NCI-H82 treated with DMSO at 0.1 percent for 48 hours (cell line): ENCODE measurements around the gene THOC1.

Experiments used
- DNase-seq: peaks from one replicate; lab custom pipeline; 2025; ENCODE audit not compliant: unreplicated experiment; lab: John Stamatoyannopoulos, UW

The THOC1 gene

GRCh38 chr18:275486-275885 lies 7.6 kb upstream of the THOC1 start:
- no peak for DNase-seq

- DNase-seq: no peak
These were observed 6.5 kb upstream of the THOC1 start for GRCh38 chr18:274313-274712.

GRCh38 chr18:273525-273924 lies 5.7 kb upstream of the THOC1 start:
- DNase-seq: no peak

GRCh38 chr18:272650-273049 lies 4.8 kb upstream of the THOC1 start:
- no peak for DNase-seq

GRCh38 chr18:269480-270095 lies 1.7 kb upstream of the THOC1 start:
- DNase-seq: no peak

- DNase-seq: no peak
These were observed 513 bp downstream of the THOC1 start for GRCh38 chr18:267380-267687.

- DNase-seq: no peak
These were observed 6.3 kb downstream of the THOC1 start for GRCh38 chr18:261398-262073.

GRCh38 chr18:260547-260946 lies 7.3 kb downstream of the THOC1 start:
- no peak for DNase-seq

- DNase-seq: no peak
These were observed 12.7 kb downstream of the THOC1 start for GRCh38 chr18:255171-255570.

- DNase-seq: no peak
These were observed 14.7 kb downstream of the THOC1 start for GRCh38 chr18:253121-253520.

- no peak for DNase-seq
These were observed 16.3 kb downstream of the THOC1 start for GRCh38 chr18:251572-251971.

- DNase-seq: peak; percentile 76
These were observed 17.2 kb downstream of the THOC1 start for GRCh38 chr18:250685-251084.

- DNase-seq: no peak
These were observed 19.8 kb downstream of the THOC1 start for GRCh38 chr18:248053-248452.

GRCh38 chr18:245282-245847 lies 22.5 kb downstream of the THOC1 start:
- no peak for DNase-seq

GRCh38 chr18:240175-240574 lies 27.7 kb downstream of the THOC1 start:
- no peak for DNase-seq

GRCh38 chr18:231563-231962 lies 36.3 kb downstream of the THOC1 start:
- DNase-seq: no peak

- no peak for DNase-seq
These were observed 39.3 kb downstream of the THOC1 start for GRCh38 chr18:228586-228985.

GRCh38 chr18:227902-228301 lies 39.9 kb downstream of the THOC1 start:
- DNase-seq: no peak

GRCh38 chr18:227374-227773 lies 40.5 kb downstream of the THOC1 start:
- DNase-seq: no peak

GRCh38 chr18:225745-226144 lies 42.1 kb downstream of the THOC1 start:
- DNase-seq: no peak

GRCh38 chr18:220708-221107 lies 47.1 kb downstream of the THOC1 start:
- no peak for DNase-seq

- DNase-seq: no peak
These were observed 50.1 kb downstream of the THOC1 start for GRCh38 chr18:217532-218336.
